ENCODE results near the gene CFAP57.
A peak's percentile ranks its signal among the peaks of the same experiment; 100 is the strongest.
"Not testable (repeated sequence)": the region's sequence is repeated elsewhere in the genome, so short reads cannot be mapped to it uniquely, and the experiment has no call there.

The CFAP57 gene

DNA sequence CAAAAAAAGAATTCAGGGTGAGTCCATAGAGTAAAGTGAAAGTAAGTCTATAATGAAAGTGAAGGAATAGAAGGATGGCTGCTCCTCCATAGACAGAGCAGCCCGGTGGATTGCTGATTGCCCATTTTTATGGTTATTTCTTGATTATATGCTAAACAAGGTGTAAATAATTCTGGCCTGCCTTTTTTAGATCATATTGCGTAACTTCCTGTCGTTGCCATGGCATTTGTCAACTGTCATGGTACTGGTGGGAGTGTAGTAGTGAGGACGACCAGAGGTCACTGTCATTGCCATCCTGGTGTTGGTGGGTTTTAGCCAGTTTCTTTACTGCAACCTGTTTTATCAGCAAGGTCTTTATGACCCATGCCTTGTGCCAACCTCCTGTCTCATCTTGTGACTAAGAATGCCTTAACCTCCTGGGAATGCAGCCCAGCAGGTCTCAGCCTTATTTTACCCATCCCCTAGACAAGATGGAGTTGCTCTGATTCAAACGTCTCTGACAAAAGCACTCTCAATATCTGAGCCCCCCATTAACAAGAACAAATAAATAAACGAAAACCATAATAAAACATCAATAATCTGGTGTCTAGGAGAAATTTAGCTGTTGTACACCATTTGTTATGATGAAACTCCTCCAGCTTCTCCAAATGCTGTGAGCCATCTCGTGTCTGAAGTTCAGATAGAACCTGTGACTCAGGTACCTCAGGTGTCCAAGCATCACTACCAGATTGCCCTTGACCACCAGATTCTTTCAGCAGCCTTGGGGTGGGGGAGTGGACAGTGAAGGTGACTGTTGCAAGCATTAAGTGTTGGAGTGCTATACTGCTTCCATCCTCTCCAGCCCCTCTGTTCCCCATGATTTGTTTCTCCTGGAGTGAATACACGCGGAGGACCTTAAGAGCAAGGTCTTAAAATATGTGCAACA, 36.0 kb upstream of the CFAP57 start:
- TF ChIP-seq, protein P1, sequence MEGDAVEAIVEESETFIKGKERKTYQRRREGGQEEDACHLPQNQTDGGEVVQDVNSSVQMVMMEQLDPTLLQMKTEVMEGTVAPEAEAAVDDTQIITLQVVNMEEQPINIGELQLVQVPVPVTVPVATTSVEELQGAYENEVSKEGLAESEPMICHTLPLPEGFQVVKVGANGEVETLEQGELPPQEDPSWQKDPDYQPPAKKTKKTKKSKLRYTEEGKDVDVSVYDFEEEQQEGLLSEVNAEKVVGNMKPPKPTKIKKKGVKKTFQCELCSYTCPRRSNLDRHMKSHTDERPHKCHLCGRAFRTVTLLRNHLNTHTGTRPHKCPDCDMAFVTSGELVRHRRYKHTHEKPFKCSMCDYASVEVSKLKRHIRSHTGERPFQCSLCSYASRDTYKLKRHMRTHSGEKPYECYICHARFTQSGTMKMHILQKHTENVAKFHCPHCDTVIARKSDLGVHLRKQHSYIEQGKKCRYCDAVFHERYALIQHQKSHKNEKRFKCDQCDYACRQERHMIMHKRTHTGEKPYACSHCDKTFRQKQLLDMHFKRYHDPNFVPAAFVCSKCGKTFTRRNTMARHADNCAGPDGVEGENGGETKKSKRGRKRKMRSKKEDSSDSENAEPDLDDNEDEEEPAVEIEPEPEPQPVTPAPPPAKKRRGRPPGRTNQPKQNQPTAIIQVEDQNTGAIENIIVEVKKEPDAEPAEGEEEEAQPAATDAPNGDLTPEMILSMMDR (IDR thresholded peaks at IDR 0.05; ENCODE audit: borderline replicate concordance, insufficient read depth, low read depth, low read length), result no peak
- no peak overlapping the region for H3K4me3 ChIP-seq (ENCODE audit: low read depth, low read length)

DNA sequence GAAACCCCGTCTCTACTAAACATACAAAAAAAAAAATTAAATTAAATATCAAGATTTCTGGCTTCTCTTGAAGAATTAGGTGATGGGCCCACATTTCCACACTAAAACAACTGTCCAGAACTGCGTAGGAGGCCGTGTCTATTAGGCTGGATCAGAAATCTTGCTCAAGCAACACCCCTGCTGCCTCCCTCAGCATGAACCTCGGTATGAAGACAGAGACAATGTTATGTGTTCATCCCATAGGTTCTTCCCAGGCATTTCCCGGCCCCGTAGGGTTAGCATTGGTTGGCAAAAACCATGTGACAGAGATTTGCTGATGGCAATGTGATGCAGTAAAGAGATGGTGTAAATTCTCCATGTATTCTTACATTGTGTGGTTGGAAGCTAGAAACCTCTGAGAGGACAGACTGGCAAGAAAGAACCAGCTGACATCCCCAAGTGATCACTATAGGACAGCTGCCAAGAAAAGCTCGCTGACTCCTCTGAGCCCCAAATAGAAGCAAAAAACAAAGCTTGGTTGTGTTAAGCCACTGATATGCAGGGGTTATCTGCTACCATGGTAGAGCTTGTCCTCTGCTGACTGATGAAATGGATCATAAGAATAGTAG, 34.6 kb upstream of the CFAP57 start:
- TF ChIP-seq, protein P1 (IDR thresholded peaks at IDR 0.05; ENCODE audit: borderline replicate concordance, insufficient read depth, low read depth, low read length), result no peak
- H3K4me3 ChIP-seq (ENCODE audit: low read depth, low read length), result no peak overlapping the region

DNA sequence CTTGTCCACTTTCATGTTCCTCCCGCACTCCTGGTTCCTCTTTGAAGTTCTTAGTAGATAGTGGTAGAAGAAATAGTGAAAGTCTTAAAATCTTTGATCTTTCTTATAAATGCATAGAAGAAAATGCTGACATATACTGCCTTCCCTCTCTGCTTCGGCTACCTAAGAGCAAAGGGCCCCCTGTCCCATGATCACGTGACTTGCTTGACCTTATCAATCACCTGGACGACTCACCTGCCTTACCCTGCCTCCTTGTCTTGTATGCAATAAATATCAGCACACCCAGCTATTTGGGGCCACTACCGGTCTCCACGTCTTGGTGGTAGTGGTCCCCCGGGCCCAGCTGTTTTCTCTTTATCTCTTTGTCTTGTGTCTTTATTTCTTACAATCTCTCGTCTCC, 32.8 kb upstream of the CFAP57 start:
- not testable (repeated sequence) for H3K4me3 ChIP-seq (ENCODE audit: low read depth, low read length)

DNA sequence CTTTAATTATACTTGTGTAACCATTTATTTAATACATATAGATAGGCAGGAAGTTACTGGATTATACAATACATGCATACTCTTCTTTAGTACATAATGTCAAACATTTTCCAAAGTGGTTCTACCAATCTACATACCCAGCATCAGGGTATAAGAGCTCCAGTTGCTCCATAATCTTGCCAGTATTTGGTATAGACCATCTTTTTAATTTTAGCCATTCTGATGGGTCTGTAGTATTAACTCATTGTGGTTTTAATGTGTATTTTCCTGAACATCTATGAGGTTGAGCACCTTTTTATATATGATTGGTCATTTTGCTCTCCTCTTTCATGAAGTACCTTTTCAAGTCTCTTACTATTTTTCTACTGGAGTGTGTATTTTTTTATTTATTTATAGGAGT, 32.1 kb upstream of the CFAP57 start:
- TF ChIP-seq, protein P1 (IDR thresholded peaks at IDR 0.05; ENCODE audit: borderline replicate concordance, insufficient read depth, low read depth, low read length), result no peak
- H3K4me3 ChIP-seq (ENCODE audit: low read depth, low read length), result no peak overlapping the region

DNA sequence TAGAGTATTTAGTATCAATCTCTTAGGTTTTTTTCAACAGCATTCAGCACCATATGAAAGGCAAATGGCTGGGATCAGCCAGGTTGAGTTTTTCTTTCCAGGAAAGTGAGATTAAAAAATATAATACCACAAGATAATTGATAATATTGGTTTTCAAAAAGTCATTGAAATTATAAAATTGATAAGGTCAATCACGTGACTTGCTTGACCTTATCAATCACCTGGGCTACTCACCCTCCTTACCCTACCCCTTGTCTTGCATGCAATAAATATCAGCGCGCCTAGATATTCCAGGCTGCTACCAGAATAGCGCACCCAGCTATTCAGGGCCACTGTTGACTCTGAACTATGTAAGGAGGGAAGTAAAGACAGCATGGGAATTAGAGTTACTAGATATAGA, 31.5 kb upstream of the CFAP57 start:
- TF ChIP-seq, protein P1 (IDR thresholded peaks at IDR 0.05; ENCODE audit: borderline replicate concordance, insufficient read depth, low read depth, low read length), result no peak
- H3K4me3 ChIP-seq (ENCODE audit: low read depth, low read length), result no peak overlapping the region

DNA sequence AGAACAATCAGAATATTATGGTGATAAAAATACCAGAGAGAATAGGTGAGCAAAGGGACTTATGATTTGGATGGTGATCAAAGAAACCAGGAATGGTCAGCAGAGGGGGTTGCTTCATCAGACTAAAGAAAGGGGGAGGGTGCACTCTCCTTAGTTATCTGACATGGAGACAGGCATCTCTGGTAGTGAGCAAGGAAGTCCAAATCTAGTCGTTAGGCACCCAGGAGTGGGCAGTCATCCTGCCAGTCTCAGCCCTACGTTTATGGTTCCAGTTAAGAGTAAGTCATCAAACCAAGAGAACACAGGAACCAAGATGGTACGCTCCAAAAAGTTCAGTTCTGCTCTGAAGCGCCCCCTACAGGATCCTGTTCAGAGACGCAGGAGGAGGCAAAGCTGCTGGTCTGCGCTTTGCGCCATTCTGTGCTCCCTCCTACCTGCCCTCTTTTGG, 28.7 kb upstream of the CFAP57 start:
- TF ChIP-seq, protein P1 (IDR thresholded peaks at IDR 0.05; ENCODE audit: borderline replicate concordance, insufficient read depth, low read depth, low read length), result peak; percentile 49; the same call in 1 of the 2 replicates
- H3K4me3 ChIP-seq (ENCODE audit: low read depth, low read length), result no peak overlapping the region

DNA sequence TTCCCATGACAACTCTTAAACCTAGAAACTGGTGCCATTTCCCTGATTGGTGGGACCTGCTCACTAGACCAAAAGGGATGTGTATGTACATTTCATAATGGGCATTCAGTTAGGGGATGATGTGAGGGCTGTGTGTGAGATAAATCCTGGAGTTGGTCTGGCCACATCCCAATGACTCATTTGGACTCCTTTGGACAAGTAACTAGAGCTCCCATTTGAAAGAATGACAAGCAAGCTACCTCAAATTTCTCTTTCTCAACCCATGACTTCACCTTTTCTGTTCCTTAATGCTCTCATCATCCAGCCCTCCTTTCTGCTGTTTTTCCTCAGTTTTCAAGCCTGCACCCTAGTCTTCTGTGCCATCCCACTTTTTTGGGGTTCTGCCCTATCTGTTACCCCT, 27.9 kb upstream of the CFAP57 start:
- H3K4me3 ChIP-seq (ENCODE audit: low read depth, low read length), result no peak overlapping the region
- TF ChIP-seq, protein P1 (IDR thresholded peaks at IDR 0.05; ENCODE audit: borderline replicate concordance, insufficient read depth, low read depth, low read length), result no peak
